Ishikawa (cell line): ENCODE measurements around the gene AP3S1.

ENCODE experiments used
- CEBPB ChIP-seq: IDR thresholded peaks from 2 replicates; pipeline ENCODE4 v1.6.1; 2012
- CREB1 ChIP-seq: IDR thresholded peaks from 2 replicates; pipeline ENCODE4 v1.6.1; 2012; ENCODE audit warnings: low read depth
- EGR1 ChIP-seq: IDR thresholded peaks from 2 replicates; pipeline ENCODE4 v1.6.1; 2012
- EP300 ChIP-seq: IDR thresholded peaks from 2 replicates; pipeline ENCODE4 v1.6.1; 2012; ENCODE audit warnings: borderline replicate concordance
- FOXM1 ChIP-seq: IDR thresholded peaks from 2 replicates; pipeline ENCODE4 v1.6.1; 2012; ENCODE audit warnings: low read depth, borderline replicate concordance
- NFIC ChIP-seq: IDR thresholded peaks from 2 replicates; pipeline ENCODE4 v1.6.1; 2012
- RAD21 ChIP-seq: IDR thresholded peaks from 2 replicates; pipeline ENCODE4 v1.6.1; 2012; ENCODE audit warnings: low read depth
- TAF1 ChIP-seq: IDR thresholded peaks from 2 replicates; pipeline ENCODE4 v1.6.1; 2012; ENCODE audit warnings: low read depth, mild to moderate bottlenecking
- TCF12 ChIP-seq: IDR thresholded peaks from 2 replicates; pipeline ENCODE4 v1.6.1; 2012; ENCODE audit warnings: low read depth
- TEAD4 ChIP-seq: IDR thresholded peaks from 2 replicates; pipeline ENCODE4 v1.6.1; 2012
- YY1 ChIP-seq: IDR thresholded peaks from 2 replicates; pipeline ENCODE4 v1.6.1; 2012; ENCODE audit warnings: low read depth
- ZBTB7A ChIP-seq: IDR thresholded peaks from 2 replicates; pipeline ENCODE4 v1.6.1; 2012; ENCODE audit warnings: low read depth
- TF ChIP-seq, protein P1 (sequence below): IDR thresholded peaks from 2 replicates; pipeline ENCODE4 v1.6.1; 2012
- TF ChIP-seq, protein P2 (sequence below): IDR thresholded peaks from 2 replicates; pipeline ENCODE4 v1.6.1; 2012
- TF ChIP-seq, protein P3 (sequence below): IDR thresholded peaks from 2 replicates; pipeline ENCODE4 v1.6.1; 2012; ENCODE audit warnings: low read depth, mild to moderate bottlenecking

AP3S1 gene

DNA sequence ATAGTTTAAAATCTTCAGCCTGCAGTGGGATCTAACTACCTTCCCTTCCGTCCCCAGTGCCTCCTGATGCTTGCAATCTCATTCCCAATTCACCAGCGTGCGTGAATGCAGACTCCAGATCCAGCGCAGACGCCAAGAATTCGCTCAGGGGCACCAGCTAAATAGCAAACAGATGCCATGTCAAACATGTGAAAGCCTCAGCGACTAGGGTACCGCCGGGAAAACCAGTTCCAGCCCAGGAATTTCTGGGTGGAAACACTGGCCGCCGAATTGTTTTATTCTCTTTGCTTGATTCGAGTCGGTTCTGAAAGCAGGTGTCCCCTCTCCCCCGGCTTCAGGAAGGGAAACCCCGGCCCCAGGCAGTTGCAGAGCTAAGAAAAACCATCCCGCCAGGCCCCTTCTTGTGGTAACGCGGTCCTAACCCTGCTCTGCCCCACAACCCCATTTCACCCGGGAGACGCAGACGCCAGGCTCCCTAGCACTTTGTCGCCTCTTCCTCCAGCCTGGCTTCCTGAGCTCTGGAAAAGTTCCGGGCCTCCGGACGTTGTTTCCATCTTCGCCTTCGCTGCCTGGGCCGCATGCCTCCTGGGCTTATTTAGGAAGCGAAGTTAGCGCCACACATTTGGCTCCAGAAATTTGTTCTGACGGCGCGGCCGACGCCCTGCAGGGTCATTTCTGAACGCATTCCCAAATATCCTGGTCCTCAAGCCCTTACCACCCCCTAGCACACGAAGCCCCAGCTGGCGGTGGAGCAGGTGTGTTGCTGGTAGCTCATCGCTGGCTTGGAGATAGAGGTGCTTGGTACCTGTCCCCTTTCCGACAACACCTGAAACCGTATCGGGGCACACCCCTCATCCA is 119.9 kb downstream of the AP3S1 start:
- TF ChIP-seq TAF1 (no peak), NFIC (no peak), RAD21 (no peak), FOXM1 (no peak), CEBPB (no peak), TCF12 (no peak), CREB1 (no peak), EP300 (no peak), TEAD4 (no peak), EGR1 (no peak), ZBTB7A (no peak)
- TF ChIP-seq, protein P1, sequence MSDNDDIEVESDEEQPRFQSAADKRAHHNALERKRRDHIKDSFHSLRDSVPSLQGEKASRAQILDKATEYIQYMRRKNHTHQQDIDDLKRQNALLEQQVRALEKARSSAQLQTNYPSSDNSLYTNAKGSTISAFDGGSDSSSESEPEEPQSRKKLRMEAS = no peak
- TF ChIP-seq, protein P2, sequence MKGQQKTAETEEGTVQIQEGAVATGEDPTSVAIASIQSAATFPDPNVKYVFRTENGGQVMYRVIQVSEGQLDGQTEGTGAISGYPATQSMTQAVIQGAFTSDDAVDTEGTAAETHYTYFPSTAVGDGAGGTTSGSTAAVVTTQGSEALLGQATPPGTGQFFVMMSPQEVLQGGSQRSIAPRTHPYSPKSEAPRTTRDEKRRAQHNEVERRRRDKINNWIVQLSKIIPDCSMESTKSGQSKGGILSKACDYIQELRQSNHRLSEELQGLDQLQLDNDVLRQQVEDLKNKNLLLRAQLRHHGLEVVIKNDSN = no peak
- TF ChIP-seq, protein P3, sequence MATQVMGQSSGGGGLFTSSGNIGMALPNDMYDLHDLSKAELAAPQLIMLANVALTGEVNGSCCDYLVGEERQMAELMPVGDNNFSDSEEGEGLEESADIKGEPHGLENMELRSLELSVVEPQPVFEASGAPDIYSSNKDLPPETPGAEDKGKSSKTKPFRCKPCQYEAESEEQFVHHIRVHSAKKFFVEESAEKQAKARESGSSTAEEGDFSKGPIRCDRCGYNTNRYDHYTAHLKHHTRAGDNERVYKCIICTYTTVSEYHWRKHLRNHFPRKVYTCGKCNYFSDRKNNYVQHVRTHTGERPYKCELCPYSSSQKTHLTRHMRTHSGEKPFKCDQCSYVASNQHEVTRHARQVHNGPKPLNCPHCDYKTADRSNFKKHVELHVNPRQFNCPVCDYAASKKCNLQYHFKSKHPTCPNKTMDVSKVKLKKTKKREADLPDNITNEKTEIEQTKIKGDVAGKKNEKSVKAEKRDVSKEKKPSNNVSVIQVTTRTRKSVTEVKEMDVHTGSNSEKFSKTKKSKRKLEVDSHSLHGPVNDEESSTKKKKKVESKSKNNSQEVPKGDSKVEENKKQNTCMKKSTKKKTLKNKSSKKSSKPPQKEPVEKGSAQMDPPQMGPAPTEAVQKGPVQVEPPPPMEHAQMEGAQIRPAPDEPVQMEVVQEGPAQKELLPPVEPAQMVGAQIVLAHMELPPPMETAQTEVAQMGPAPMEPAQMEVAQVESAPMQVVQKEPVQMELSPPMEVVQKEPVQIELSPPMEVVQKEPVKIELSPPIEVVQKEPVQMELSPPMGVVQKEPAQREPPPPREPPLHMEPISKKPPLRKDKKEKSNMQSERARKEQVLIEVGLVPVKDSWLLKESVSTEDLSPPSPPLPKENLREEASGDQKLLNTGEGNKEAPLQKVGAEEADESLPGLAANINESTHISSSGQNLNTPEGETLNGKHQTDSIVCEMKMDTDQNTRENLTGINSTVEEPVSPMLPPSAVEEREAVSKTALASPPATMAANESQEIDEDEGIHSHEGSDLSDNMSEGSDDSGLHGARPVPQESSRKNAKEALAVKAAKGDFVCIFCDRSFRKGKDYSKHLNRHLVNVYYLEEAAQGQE = no peak

DNA sequence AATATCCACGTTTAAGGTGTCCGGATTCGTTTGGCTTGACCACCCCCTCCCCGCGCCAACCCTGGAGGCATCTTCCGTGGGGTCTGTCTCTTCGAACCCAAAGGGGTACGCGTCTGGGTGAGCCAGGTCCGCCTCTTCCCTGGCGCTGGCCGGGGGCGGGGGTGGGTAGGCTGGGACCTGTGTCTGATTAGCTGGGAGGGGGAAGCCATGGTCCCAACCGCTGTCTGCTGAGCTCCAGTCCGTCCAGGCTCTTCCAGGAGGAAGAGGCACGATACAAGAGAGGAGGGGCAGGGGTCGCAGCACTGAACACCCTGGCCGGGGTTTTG is 120.5 kb downstream of the AP3S1 start, which contains the start of gene LVRN:
Gene LVRN (plus strand): TSS at position 237 of the 326 bp plus-strand sequence. CDS start 143 bp downstream, outside the sequence.
- TF ChIP-seq EGR1 (no peak), TCF12 (no peak), CEBPB (no peak), FOXM1 (no peak), NFIC (no peak), RAD21 (no peak), YY1 (no peak), EP300 (no peak)
- TF ChIP-seq, protein P3 = no peak

DNA sequence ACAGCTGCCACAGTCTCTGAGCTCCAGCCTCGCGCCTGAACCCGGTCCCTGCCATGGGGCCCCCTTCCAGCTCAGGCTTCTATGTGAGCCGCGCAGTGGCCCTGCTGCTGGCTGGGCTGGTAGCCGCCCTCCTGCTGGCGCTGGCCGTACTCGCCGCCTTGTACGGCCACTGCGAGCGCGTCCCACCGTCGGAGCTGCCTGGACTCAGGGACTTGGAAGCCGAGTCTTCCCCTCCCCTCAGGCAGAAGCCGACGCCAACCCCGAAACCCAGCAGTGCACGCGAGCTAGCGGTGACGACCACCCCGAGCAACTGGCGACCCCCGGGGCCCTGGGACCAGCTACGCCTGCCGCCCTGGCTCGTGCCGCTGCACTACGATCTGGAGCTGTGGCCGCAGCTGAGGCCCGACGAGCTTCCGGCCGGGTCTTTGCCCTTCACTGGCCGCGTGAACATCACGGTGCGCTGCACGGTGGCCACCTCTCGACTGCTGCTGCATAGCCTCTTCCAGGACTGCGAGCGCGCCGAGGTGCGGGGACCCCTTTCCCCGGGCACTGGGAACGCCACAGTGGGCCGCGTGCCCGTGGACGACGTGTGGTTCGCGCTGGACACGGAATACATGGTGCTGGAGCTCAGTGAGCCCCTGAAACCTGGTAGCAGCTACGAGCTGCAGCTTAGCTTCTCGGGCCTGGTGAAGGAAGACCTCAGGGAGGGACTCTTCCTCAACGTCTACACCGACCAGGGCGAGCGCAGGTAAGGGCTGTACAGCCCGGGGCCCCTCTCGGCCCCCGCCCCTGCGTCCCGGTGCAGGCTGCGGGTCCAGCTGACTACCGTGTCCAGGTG is 121.0 kb downstream of the AP3S1 start:
- TF ChIP-seq, protein P2 = no peak
- TF ChIP-seq TCF12 (no peak), FOXM1 (no peak), ZBTB7A (no peak), NFIC (no peak), EGR1 (no peak), YY1 (no peak), RAD21 (no peak), TAF1 (no peak), CEBPB (no peak), TEAD4 (no peak)
- TF ChIP-seq, protein P3 = no peak

DNA sequence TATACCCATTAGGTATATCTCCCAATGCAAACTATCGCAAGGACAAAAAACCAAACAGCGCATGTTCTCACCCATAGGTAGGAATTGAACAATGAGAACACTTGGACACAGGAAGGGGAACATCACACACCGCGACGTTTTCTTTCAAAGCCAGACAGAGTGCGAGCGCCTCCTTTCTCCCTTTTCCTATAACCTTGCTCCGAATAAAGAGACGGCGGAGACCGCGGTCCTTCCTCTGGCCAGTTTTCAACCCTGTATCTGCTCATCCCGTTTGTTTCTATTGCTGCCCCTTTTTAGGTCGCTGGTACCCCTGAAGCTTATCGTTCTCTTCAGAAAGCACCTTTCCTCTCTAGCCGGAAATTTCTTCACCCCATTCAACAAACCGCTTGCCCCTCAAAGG is 121.8 kb downstream of the AP3S1 start:
- no peak for TF ChIP-seq FOXM1
- TF ChIP-seq TAF1 = no peak
- TF ChIP-seq, protein P1 = no peak
- TF ChIP-seq NFIC = no peak
- no peak for TF ChIP-seq TCF12
- TF ChIP-seq YY1 = no peak
